Mesenchymal stem cell (in vitro differentiated cells and primary cell): ENCODE measurements around the gene AFF2.
"Not testable (repeated sequence)": the region's sequence is repeated elsewhere in the genome, so short reads cannot be mapped to it uniquely, and the experiment has no call there.

ENCODE experiments used
- DNase-seq: peaks from one replicate; pipeline ENCODE4 v3.0.0-alpha.2; 2013
- H2AFZ ChIP-seq: one replicate; pipeline ENCODE4 v1.6.1; 2013; ENCODE audit warnings: low read depth, mild to moderate bottlenecking, control low read depth, inconsistent platforms, low read length, moderate library complexity
- H2AK5ac ChIP-seq: 2 replicates; pipeline ENCODE4 v1.6.1; 2013; ENCODE audit warnings: low read length, moderate library complexity, mild to moderate bottlenecking, inconsistent platforms; ENCODE audit not compliant: severe bottlenecking
- H2BK120ac ChIP-seq: one replicate; pipeline ENCODE4 v1.6.1; 2013; ENCODE audit warnings: low read depth, mild to moderate bottlenecking, inconsistent platforms, low read length, moderate library complexity
- H2BK12ac ChIP-seq, 2 experiments: one replicate each; pipeline ENCODE4 v1.6.1; 2013; ENCODE audit warnings: inconsistent platforms in 2 of 2, low read length in 2 of 2, mild to moderate bottlenecking in 2 of 2, moderate library complexity in 2 of 2, control low read depth in 1 of 2
- H2BK15ac ChIP-seq: one replicate; pipeline ENCODE4 v1.6.1; 2013; ENCODE audit warnings: mild to moderate bottlenecking, low read depth, inconsistent platforms; ENCODE audit not compliant: poor library complexity, severe bottlenecking
- H2BK5ac ChIP-seq: 2 replicates; pipeline ENCODE4 v1.6.1; 2013; ENCODE audit warnings: low read depth, mild to moderate bottlenecking, low read length, control low read depth, inconsistent platforms; ENCODE audit not compliant: poor library complexity, severe bottlenecking
- H3K14ac ChIP-seq, 2 experiments: one replicate each; pipeline ENCODE4 v1.6.1; 2013; ENCODE audit warnings: inconsistent platforms in 2 of 2, low read length in 2 of 2, control low read depth in 1 of 2, mild to moderate bottlenecking in 1 of 2, moderate library complexity in 1 of 2
- H3K18ac ChIP-seq, 2 experiments: one replicate each; pipeline ENCODE4 v1.6.1; 2013; ENCODE audit warnings: inconsistent platforms in 2 of 2, low read length in 2 of 2, control low read depth in 1 of 2, low read depth in 1 of 2, mild to moderate bottlenecking in 1 of 2
- H3K23ac ChIP-seq, 2 experiments: one replicate each; pipeline ENCODE4 v1.6.1; 2013; ENCODE audit warnings: inconsistent platforms in 2 of 2, low read length in 2 of 2, mild to moderate bottlenecking in 2 of 2, moderate library complexity in 2 of 2, control low read depth in 1 of 2
- H3K27ac ChIP-seq: 2 replicates; pipeline ENCODE4 v1.5.1; 2013; ENCODE audit warnings: mild to moderate bottlenecking, moderate library complexity, low read length, control low read depth, inconsistent platforms; ENCODE audit not compliant: poor library complexity, severe bottlenecking
- H3K27me3 ChIP-seq, 2 experiments: 2 replicates each; pipeline versions ENCODE4 v1.6.1 to v1.7.0; 2013; ENCODE audit warnings: low read length in 2 of 2, mild to moderate bottlenecking in 2 of 2, moderate library complexity in 2 of 2, control low read depth in 1 of 2, inconsistent platforms in 1 of 2; ENCODE audit not compliant: control insufficient read depth in 1 of 2, insufficient read depth in 1 of 2
- H3K36me3 ChIP-seq, 2 experiments: 2 replicates each; pipeline versions ENCODE4 v1.6.1 to v1.7.0; 2013; ENCODE audit warnings: low read length in 2 of 2, control low read depth in 1 of 2, inconsistent platforms in 1 of 2, low read depth in 1 of 2, mild to moderate bottlenecking in 1 of 2; ENCODE audit not compliant: insufficient read depth in 2 of 2, control insufficient read depth in 1 of 2
- H3K4ac ChIP-seq, 2 experiments: one replicate each; pipeline ENCODE4 v1.6.1; 2013; ENCODE audit warnings: inconsistent platforms in 2 of 2, low read length in 2 of 2, mild to moderate bottlenecking in 2 of 2, moderate library complexity in 2 of 2, control low read depth in 1 of 2, low read depth in 1 of 2
- H3K4me1 ChIP-seq: 2 replicates; pipeline ENCODE4 v1.6.1; 2013; ENCODE audit warnings: low read depth, low read length, control low read depth; ENCODE audit not compliant: control insufficient read depth, insufficient read depth
- H3K4me2 ChIP-seq: 2 replicates; pipeline ENCODE4 v1.6.1; 2013; ENCODE audit warnings: low read length, mild to moderate bottlenecking, inconsistent platforms; ENCODE audit not compliant: poor library complexity, severe bottlenecking
- H3K4me3 ChIP-seq, 2 experiments: 2 replicates each; pipeline versions ENCODE4 v1.5.1 to v1.7.0; 2013; ENCODE audit warnings: low read length in 2 of 2, mild to moderate bottlenecking in 2 of 2, control low read depth in 1 of 2, low read depth in 1 of 2; ENCODE audit not compliant: insufficient read depth in 1 of 2
- H3K79me1 ChIP-seq: replicated peaks from 2 replicates; pipeline ENCODE4 v1.6.1; 2013; ENCODE audit warnings: mild to moderate bottlenecking, control low read depth, low read length, inconsistent platforms; ENCODE audit not compliant: poor library complexity, severe bottlenecking
- H3K9ac ChIP-seq: 2 replicates; pipeline ENCODE4 v1.7.0; 2013; ENCODE audit warnings: mild to moderate bottlenecking, low read length, moderate library complexity
- H3K9me3 ChIP-seq: 2 replicates; pipeline ENCODE4 v1.7.0; 2013; ENCODE audit warnings: mild to moderate bottlenecking, low read length; ENCODE audit not compliant: control insufficient read depth
- H4K8ac ChIP-seq: one replicate; pipeline ENCODE4 v1.6.1; 2013; ENCODE audit warnings: inconsistent platforms, mild to moderate bottlenecking, low read length, moderate library complexity
- H4K91ac ChIP-seq: one replicate; pipeline ENCODE4 v1.6.1; 2013; ENCODE audit warnings: mild to moderate bottlenecking, low read length, inconsistent platforms
- WGBS: methylation state at CpG from one replicate; pipeline ENCODE4 v1.1.7; 2013; ENCODE audit warnings: mixed read lengths; 5-methylcytosine and 5-hydroxymethylcytosine counted together

The AFF2 gene

DNA sequence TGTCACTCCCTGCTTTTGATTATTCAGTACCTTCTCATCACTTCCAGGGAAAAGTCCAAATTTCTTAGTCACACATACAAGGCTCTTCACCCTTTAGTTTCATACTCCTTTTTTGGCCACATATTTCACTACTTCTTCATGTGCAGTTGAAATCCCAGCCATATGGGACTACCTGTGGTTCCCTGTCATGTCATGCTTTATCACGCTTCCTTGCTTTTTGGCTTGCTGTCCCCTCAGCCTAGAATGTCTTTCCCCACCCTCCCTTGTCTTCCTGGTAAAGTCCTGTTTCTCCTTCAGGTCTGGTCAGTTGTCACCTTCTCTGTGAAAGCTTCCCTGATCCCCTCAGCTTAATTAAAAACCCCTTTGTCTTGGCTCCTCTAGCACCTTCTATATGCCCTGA lies 163.8 kb downstream of the AFF2 start:
- Histone ChIP-seq H3K4me1 (no peaks in the 10 kb centered on the region), H3K27ac (no peak overlapping the region), H2BK15ac (no peak overlapping the region), H3K27me3 (no peaks in the 10 kb centered on the region), H2BK120ac (no peak overlapping the region), H3K4ac (no peak overlapping the region), H2BK5ac (no peak overlapping the region), H3K4me3 (no peak overlapping the region), H4K91ac (no peak overlapping the region), H3K18ac (no peak overlapping the region), H3K23ac (no peak overlapping the region), H4K8ac (no peak overlapping the region), H3K14ac (no peak overlapping the region), H3K9ac (no peak overlapping the region), H3K79me1 (no peaks in the 10 kb centered on the region), H3K36me3 (no peaks in the 10 kb centered on the region), H3K9me3 (peaks cover 21% of the 10 kb centered on the region), H2BK12ac (no peak overlapping the region), H2AFZ (no peak overlapping the region), H2AK5ac (no peak overlapping the region), H3K4me2 (no peak overlapping the region)
- 88% methylated on average over 1 of the region's 1 CpG for WGBS
- DNase-seq: no peak

DNA sequence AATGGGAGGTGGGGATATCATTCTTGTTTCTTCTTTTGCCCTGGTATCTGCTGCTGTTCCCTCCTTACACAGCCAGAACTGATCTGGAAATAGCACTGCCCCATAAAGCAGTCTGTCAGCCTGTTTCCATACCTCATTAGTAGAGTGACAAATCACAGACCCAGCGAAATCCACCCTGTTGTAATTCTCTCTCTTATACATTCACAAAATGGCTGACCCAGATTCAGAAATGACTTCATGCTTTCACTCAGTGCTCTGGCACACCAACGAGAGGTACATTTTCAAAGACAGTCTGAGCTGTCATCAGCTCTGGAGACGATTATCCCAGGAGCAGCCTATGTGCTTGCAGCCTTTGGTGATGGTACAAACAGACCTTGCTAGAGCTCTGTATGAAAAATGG lies 164.6 kb downstream of the AFF2 start:
- H3K4me1 ChIP-seq: no peaks in the 10 kb centered on the region
- H2BK12ac ChIP-seq: no peak overlapping the region
- H3K79me1 ChIP-seq: no peaks in the 10 kb centered on the region
- no peak overlapping the region for H2BK120ac ChIP-seq
- no peak overlapping the region for H3K4me3 ChIP-seq
- H3K27ac ChIP-seq: no peak overlapping the region
- H3K4ac ChIP-seq: no peak overlapping the region
- no peak overlapping the region for H3K18ac ChIP-seq
- no peak overlapping the region for H4K8ac ChIP-seq
- H2BK5ac ChIP-seq: no peak overlapping the region
- H2AK5ac ChIP-seq: no peak overlapping the region
- H3K23ac ChIP-seq: no peak overlapping the region
- no peak overlapping the region for H3K4me2 ChIP-seq
- 30% methylated on average over 3 of the region's 3 CpGs for WGBS
- H2BK15ac ChIP-seq: no peak overlapping the region
- H3K14ac ChIP-seq: no peak overlapping the region
- H3K9me3 ChIP-seq: peaks cover 29% of the 10 kb centered on the region
- H4K91ac ChIP-seq: no peak overlapping the region
- H2AFZ ChIP-seq: no peak overlapping the region
- no peak overlapping the region for H3K9ac ChIP-seq
- no peaks in the 10 kb centered on the region for H3K36me3 ChIP-seq
- DNase-seq: no peak
- no peaks in the 10 kb centered on the region for H3K27me3 ChIP-seq

DNA sequence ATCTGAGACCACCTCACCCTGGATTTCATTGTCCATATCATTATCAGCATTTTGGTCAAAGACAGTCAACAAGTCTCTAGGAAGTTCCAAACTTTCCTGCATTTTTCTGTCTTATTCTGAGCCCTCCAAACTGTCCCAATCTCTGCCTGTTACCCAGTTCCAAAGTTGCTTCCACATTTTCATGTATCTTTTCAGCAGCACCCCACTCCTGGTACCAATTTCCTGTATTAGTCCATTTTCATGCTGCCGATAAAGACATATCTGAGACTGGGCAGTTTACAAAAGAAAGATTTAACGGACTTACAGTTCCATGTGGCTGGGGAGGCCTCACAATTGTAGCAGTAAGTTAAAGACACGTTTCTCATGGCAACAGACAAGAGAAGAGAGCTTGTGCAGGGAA lies 168.8 kb downstream of the AFF2 start:
- H3K79me1 ChIP-seq, H3K4me2 ChIP-seq, H4K8ac ChIP-seq, H2BK12ac ChIP-seq, H3K18ac ChIP-seq, H2BK120ac ChIP-seq, H2AFZ ChIP-seq, H2BK15ac ChIP-seq, H3K4me3 ChIP-seq, H3K27ac ChIP-seq, H3K27me3 ChIP-seq, H3K4ac ChIP-seq, H2AK5ac ChIP-seq, H3K9ac ChIP-seq, H2BK5ac ChIP-seq, H3K23ac ChIP-seq, H3K4me1 ChIP-seq, H3K14ac ChIP-seq, H3K36me3 ChIP-seq, DNase-seq, H4K91ac ChIP-seq: not testable (repeated sequence)
- peaks cover 40% of the 10 kb centered on the region for H3K9me3 ChIP-seq
- WGBS: 83% methylated on average over 2 of the region's 3 CpGs

DNA sequence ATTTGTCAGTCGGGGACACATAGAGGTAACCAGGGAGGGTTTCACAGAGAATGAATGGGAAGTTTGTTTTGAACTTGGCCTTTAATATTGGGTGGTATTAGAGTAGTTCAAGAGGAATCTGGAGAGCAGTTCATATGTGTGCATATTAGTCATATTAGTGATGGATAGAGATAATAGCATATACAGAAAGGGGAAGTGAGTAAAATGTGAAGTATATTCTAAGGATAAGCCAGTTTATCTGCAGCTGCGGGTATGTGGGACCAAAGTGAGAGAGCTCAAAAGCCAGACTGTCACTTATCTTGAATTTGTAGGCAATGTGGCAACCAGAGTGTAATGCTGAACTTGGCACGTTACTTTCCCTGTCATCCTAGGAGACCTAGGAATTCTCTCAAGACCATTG lies 169.9 kb downstream of the AFF2 start:
- 43% methylated on average over 3 of the region's 3 CpGs for WGBS
- no peak overlapping the region for H3K18ac ChIP-seq

More for the DNA sequence above, 169.9 kb downstream of the AFF2 start:
- Histone ChIP-seq H3K79me1 (no peaks in the 10 kb centered on the region), H4K8ac (no peak overlapping the region), H3K27me3 (no peaks in the 10 kb centered on the region), H3K23ac (no peak overlapping the region), H3K4me1 (no peaks in the 10 kb centered on the region), H2BK120ac (no peak overlapping the region), H3K9me3 (peaks cover 40% of the 10 kb centered on the region), H2BK5ac (no peak overlapping the region), H4K91ac (no peak overlapping the region), H2AFZ (no peak overlapping the region), H2BK12ac (no peak overlapping the region), H2AK5ac (no peak overlapping the region), H3K14ac (no peak overlapping the region), H3K36me3 (no peaks in the 10 kb centered on the region), H3K27ac (no peak overlapping the region), H3K9ac (no peak overlapping the region), H2BK15ac (no peak overlapping the region), H3K4ac (no peak overlapping the region), H3K4me3 (no peak overlapping the region), H3K4me2 (no peak overlapping the region)
- DNase-seq: no peak
